ENCODE measurements around the gene SYCE3. TPM values are rescaled to one million over a fixed set of nuclear protein-coding genes. Genes with fewer than 3 reads are reported as not detected.

The SYCE3 gene
- total and polyA plus RNA-seq, 2 experiments from 2014 or later = not detected

DNA sequence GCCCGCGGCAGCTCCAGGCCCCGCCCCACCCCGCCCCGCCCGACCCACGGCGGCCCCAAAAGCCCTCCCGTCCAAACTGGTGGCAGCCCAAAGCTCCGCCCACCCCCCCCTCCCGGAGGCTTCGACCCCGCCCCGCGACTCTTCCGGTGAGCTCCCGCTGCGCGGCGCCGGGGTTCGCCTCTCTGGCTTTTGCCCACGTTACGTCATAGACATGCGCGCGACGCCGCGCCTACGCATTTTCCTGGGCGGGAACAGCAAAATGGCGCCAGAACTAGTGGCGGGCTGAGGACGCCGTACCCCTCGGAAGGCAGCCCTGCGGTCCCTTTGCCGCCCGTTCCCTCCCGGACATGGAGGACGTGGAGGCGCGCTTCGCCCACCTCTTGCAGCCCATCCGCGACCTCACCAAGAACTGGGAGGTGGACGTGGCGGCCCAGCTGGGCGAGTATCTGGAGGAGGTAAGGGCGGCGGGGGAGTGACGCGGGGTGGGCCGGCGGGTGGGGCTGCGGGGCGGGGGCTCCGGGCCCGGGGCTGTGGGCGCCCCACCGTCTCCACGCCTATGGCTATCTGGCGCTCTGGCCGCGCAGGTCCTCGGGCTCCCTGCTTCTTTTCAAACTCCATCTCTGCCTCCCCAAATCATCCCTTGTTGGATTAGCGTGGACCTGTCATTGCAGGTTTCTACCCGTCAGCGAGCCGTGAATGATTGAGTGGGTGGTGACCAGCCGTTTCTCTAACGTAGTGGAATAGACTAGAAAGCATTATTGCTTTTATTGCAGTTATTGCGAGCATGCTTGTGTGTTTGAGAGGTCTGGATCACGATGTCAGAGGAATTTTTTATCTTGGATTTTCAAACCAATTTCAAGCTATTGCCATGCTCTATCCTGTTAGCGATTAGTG, 54.5 kb downstream of the SYCE3 start, which contains the start of gene NCAPH2:
TSS of gene NCAPH2 (plus strand) at position 234 of the 894 bp plus-strand sequence. CDS start at position 348, 114 bp downstream.
- peak within 1 kb of the TSS; percentile 97 for H3K4me2 ChIP-seq
- peaks cover 10% of the 10 kb centered on the region for H3K4me1 Mint-ChIP-seq
- peaks cover 43% of the 10 kb centered on the region for H3K79me2 ChIP-seq (replicated peaks; ENCODE audit: insufficient read depth)
- TF ChIP-seq POLR2AphosphoS5 (IDR thresholded peaks at IDR 0.05; ENCODE audit: low read depth) (peak; percentile 82), JUNB (IDR thresholded peaks at IDR 0.05; ENCODE audit: unreplicated experiment) (no peak), CREB1 (CRISPR knock-in tag; IDR thresholded peaks at IDR 0.05; ENCODE audit: low read depth) (peak; percentile 98)
- H4K20me1 ChIP-seq (replicated peaks; ENCODE audit: insufficient read depth) = peaks cover 29% of the 10 kb centered on the region
- H3K36me3 ChIP-seq (ENCODE audit: insufficient read depth) = no peaks in the 10 kb centered on the region
- H3K9me3 Mint-ChIP-seq = no peaks in the 10 kb centered on the region
- H3F3A ChIP-seq (replicated peaks; ENCODE audit: low read depth) = 0 out of 2 replicates have a peak, but pooled peaks cover 6% of the 10 kb centered on the region
- peak within 1 kb of the TSS; percentile 93 for H3K4me3 Mint-ChIP-seq
- H3K27ac Mint-ChIP-seq = peak within 1 kb of the TSS; percentile 98
- DNase-seq (ENCODE audit: low spot score) = peak; percentile 98
- H3K4me3 ChIP-seq = peak within 1 kb of the TSS; percentile 95
- no peaks in the 10 kb centered on the region for H3K9me2 ChIP-seq (ENCODE audit: insufficient read depth)
- peaks cover 8% of the 10 kb centered on the region for H3K27me3 Mint-ChIP-seq (ENCODE audit: insufficient read depth, low read depth, poor library complexity)
- ATAC-seq = peak; percentile 42
- H2AFZ ChIP-seq = peak within 1 kb of the TSS; percentile 90
- no peaks in the 10 kb centered on the region; the same call in 2 of the 3 replicates for H3K36me3 Mint-ChIP-seq (ENCODE audit: low read depth)
- H3K27ac ChIP-seq (ENCODE audit: low read depth) = peak within 1 kb of the TSS; percentile 86; the same call in 1 of the 2 replicates
- no peaks in the 10 kb centered on the region for H3K27me3 ChIP-seq (ENCODE audit: insufficient read depth)
- peaks cover 7% of the 10 kb centered on the region for H3K4me1 ChIP-seq (ENCODE audit: insufficient read depth)

GRCh38 chr22:50507421-50507990, 55.2 kb downstream of the SYCE3 start, which contains the start of gene LMF2:
Gene LMF2 (minus strand): TSS chr22:50507702. CDS start chr22:50507675, 27 bp downstream.
- ATAC-seq = peak; percentile 74
- H3K36me3 ChIP-seq (ENCODE audit: insufficient read depth) = no peaks in the 10 kb centered on the region
- peak within 1 kb of the TSS; percentile 86; the same call in 1 of the 2 replicates for H3K27ac ChIP-seq (ENCODE audit: low read depth)
- no peaks in the 10 kb centered on the region; the same call in 2 of the 3 replicates for H3K36me3 Mint-ChIP-seq (ENCODE audit: low read depth)
- peak within 1 kb of the TSS; percentile 90 for H2AFZ ChIP-seq
- DNase-seq (ENCODE audit: low spot score) = peak; percentile 83
- no peaks in the 10 kb centered on the region for H3K27me3 ChIP-seq (ENCODE audit: insufficient read depth)
- TF ChIP-seq NANOG (IDR thresholded peaks at IDR 0.05; ENCODE audit: borderline replicate concordance) (no peak), POLR2AphosphoS5 (IDR thresholded peaks at IDR 0.05; ENCODE audit: low read depth) (peak; percentile 48; the same call in 1 of the 2 replicates)
- H3K79me2 ChIP-seq (replicated peaks; ENCODE audit: insufficient read depth) = peaks cover 37% of the 10 kb centered on the region
- 0 out of 2 replicates have a peak, but pooled peaks cover 6% of the 10 kb centered on the region for H3F3A ChIP-seq (replicated peaks; ENCODE audit: low read depth)
- peaks cover 22% of the 10 kb centered on the region for H4K20me1 ChIP-seq (replicated peaks; ENCODE audit: insufficient read depth)
- peak within 1 kb of the TSS; percentile 95 for H3K4me3 ChIP-seq
- no peaks in the 10 kb centered on the region for H3K9me3 Mint-ChIP-seq
- H3K4me3 Mint-ChIP-seq = peak within 1 kb of the TSS; percentile 93
- H3K9me2 ChIP-seq (ENCODE audit: insufficient read depth) = no peaks in the 10 kb centered on the region
- peak within 1 kb of the TSS; percentile 98 for H3K27ac Mint-ChIP-seq
- H3K27me3 Mint-ChIP-seq (ENCODE audit: insufficient read depth, low read depth, poor library complexity) = peaks cover 9% of the 10 kb centered on the region
- peaks cover 10% of the 10 kb centered on the region for H3K4me1 Mint-ChIP-seq
- peaks cover 7% of the 10 kb centered on the region for H3K4me1 ChIP-seq (ENCODE audit: insufficient read depth)
- peak within 1 kb of the TSS; percentile 97 for H3K4me2 ChIP-seq

GRCh38 chr22:50506611-50507420, 55.9 kb downstream of the SYCE3 start:
- peak overlapping the region; percentile 44; the same call in 1 of the 2 replicates for H3K27ac Mint-ChIP-seq
- H3K9me3 Mint-ChIP-seq = no peaks in the 10 kb centered on the region
- peak overlapping the region; percentile 95 for H3K4me3 ChIP-seq
- peaks cover 7% of the 10 kb centered on the region for H3K4me1 ChIP-seq (ENCODE audit: insufficient read depth)
- H3K79me2 ChIP-seq (replicated peaks; ENCODE audit: insufficient read depth) = peaks cover 30% of the 10 kb centered on the region
- no peaks in the 10 kb centered on the region for H3K9me2 ChIP-seq (ENCODE audit: insufficient read depth)
- H3K4me2 ChIP-seq = peak overlapping the region; percentile 97
- peaks cover 10% of the 10 kb centered on the region for H3K4me1 Mint-ChIP-seq
- H3K27ac ChIP-seq (ENCODE audit: low read depth) = no peak overlapping the region
- peak overlapping the region; percentile 90 for H2AFZ ChIP-seq
- H3K36me3 ChIP-seq (ENCODE audit: insufficient read depth) = no peaks in the 10 kb centered on the region
- ATAC-seq (peak; percentile 24), DNase-seq (ENCODE audit: low spot score) (no peak)
- peaks cover 9% of the 10 kb centered on the region for H3K27me3 Mint-ChIP-seq (ENCODE audit: insufficient read depth, low read depth, poor library complexity)
- peaks cover 19% of the 10 kb centered on the region for H4K20me1 ChIP-seq (replicated peaks; ENCODE audit: insufficient read depth)
- no peaks in the 10 kb centered on the region; the same call in 2 of the 3 replicates for H3K36me3 Mint-ChIP-seq (ENCODE audit: low read depth)
- H3K27me3 ChIP-seq (ENCODE audit: insufficient read depth) = no peaks in the 10 kb centered on the region
- H3K4me3 Mint-ChIP-seq = peak overlapping the region; percentile 93
- H3F3A ChIP-seq (replicated peaks; ENCODE audit: low read depth) = 0 out of 2 replicates have a peak, but pooled peaks cover 6% of the 10 kb centered on the region
- TF ChIP-seq ZNF331 (CRISPR knock-in tag; IDR thresholded peaks at IDR 0.05; ENCODE audit: low read depth) = no peak
- TF ChIP-seq ZNF114 (CRISPR knock-in tag; IDR thresholded peaks at IDR 0.05) = no peak
- no peak for TF ChIP-seq EZH2 (IDR thresholded peaks at IDR 0.05; ENCODE audit: low read depth, unreplicated experiment)
- TF ChIP-seq, protein P1, sequence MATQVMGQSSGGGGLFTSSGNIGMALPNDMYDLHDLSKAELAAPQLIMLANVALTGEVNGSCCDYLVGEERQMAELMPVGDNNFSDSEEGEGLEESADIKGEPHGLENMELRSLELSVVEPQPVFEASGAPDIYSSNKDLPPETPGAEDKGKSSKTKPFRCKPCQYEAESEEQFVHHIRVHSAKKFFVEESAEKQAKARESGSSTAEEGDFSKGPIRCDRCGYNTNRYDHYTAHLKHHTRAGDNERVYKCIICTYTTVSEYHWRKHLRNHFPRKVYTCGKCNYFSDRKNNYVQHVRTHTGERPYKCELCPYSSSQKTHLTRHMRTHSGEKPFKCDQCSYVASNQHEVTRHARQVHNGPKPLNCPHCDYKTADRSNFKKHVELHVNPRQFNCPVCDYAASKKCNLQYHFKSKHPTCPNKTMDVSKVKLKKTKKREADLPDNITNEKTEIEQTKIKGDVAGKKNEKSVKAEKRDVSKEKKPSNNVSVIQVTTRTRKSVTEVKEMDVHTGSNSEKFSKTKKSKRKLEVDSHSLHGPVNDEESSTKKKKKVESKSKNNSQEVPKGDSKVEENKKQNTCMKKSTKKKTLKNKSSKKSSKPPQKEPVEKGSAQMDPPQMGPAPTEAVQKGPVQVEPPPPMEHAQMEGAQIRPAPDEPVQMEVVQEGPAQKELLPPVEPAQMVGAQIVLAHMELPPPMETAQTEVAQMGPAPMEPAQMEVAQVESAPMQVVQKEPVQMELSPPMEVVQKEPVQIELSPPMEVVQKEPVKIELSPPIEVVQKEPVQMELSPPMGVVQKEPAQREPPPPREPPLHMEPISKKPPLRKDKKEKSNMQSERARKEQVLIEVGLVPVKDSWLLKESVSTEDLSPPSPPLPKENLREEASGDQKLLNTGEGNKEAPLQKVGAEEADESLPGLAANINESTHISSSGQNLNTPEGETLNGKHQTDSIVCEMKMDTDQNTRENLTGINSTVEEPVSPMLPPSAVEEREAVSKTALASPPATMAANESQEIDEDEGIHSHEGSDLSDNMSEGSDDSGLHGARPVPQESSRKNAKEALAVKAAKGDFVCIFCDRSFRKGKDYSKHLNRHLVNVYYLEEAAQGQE (IDR thresholded peaks at IDR 0.05; ENCODE audit: unreplicated experiment) = no peak
- TF ChIP-seq CREB1 (CRISPR knock-in tag; IDR thresholded peaks at IDR 0.05; ENCODE audit: low read depth) = no peak

All from GM23338 (cell line).